ENCODE results near the gene FAM120A. TPM values are rescaled to one million over a fixed set of nuclear protein-coding genes. Genes with fewer than 3 reads are reported as not detected.
A peak's percentile ranks its signal among the peaks of the same experiment; 100 is the strongest.

Gene FAM120A
- total RNA-seq, 4 donors from 2014 or later: 72.3 to 106 (median 76.1) TPM

- peaks cover 0 to 93% (median 36%) of the 10 kb centered on the region in 4 donors for H3K4me1 ChIP-seq
- H3K9me3 ChIP-seq: no peaks in the 10 kb centered on the region
- no peak for DNase-seq (ENCODE audit: low spot score in 2 of 2)
- H3K36me3 ChIP-seq: no peaks in the 10 kb centered on the region
- H3K27ac ChIP-seq: peak overlapping the region in 1 of 4 donors; percentile 28
- H3K4me3 ChIP-seq: no peak overlapping the region
- H3K27me3 ChIP-seq: no peaks in the 10 kb centered on the region
- WGBS, 2 donors: 89 to 100% methylated on average over 5 to 8 of the region's 8 CpGs
- no peak for TF ChIP-seq CTCF (IDR thresholded peaks at IDR 0.05)
- TF ChIP-seq EP300 (IDR thresholded peaks at IDR 0.05): no peak
- TF ChIP-seq POLR2A (IDR thresholded peaks at IDR 0.05): no peak
These were observed 140.6 kb downstream of the FAM120A start for GRCh38 chr9:93592008-93592642.

- Histone ChIP-seq H3K4me1 (peaks cover 0 to 93% (median 34%) of the 10 kb centered on the region in 4 donors), H3K27ac (no peak overlapping the region), H3K9me3 (no peaks in the 10 kb centered on the region), H3K36me3 (no peaks in the 10 kb centered on the region), H3K4me3 (no peak overlapping the region), H3K27me3 (no peaks in the 10 kb centered on the region)
- TF ChIP-seq EP300 (IDR thresholded peaks at IDR 0.05): no peak
- TF ChIP-seq CTCF (IDR thresholded peaks at IDR 0.05): no peak
- TF ChIP-seq POLR2A (IDR thresholded peaks at IDR 0.05): no peak
- WGBS, 2 donors: 68 to 100% methylated on average over 1 to 2 of the region's 2 CpGs
- DNase-seq (ENCODE audit: low spot score in 2 of 2): no peak
These were observed 141.1 kb downstream of the FAM120A start for GRCh38 chr9:93592643-93593021.

GRCh38 chr9:93593144-93593658 lies 141.7 kb downstream of the FAM120A start:
- 58 to 64% methylated on average over 2 of the region's 2 CpGs for WGBS, 2 donors
- Histone ChIP-seq H3K4me1 (peaks cover 0 to 93% (median 34%) of the 10 kb centered on the region in 4 donors), H3K27ac (no peak overlapping the region), H3K27me3 (no peaks in the 10 kb centered on the region), H3K9me3 (no peaks in the 10 kb centered on the region), H3K4me3 (no peak overlapping the region), H3K36me3 (no peaks in the 10 kb centered on the region)
- DNase-seq (ENCODE audit: low spot score in 2 of 2): no peak
- TF ChIP-seq CTCF (IDR thresholded peaks at IDR 0.05) (no peak), POLR2A (IDR thresholded peaks at IDR 0.05) (no peak), EP300 (IDR thresholded peaks at IDR 0.05) (no peak)

GRCh38 chr9:93594041-93594756 lies 142.7 kb downstream of the FAM120A start:
- no peaks in the 10 kb centered on the region for H3K27me3 ChIP-seq
- 47 to 49% methylated on average over 7 to 9 of the region's 9 CpGs for WGBS, 2 donors
- no peak overlapping the region for H3K4me3 ChIP-seq
- DNase-seq (ENCODE audit: low spot score in 2 of 2): no peak
- TF ChIP-seq EP300 (IDR thresholded peaks at IDR 0.05) (no peak), CTCF (IDR thresholded peaks at IDR 0.05) (no peak), POLR2A (IDR thresholded peaks at IDR 0.05) (no peak)
- H3K4me1 ChIP-seq: peaks cover 0 to 93% (median 32%) of the 10 kb centered on the region in 4 donors
- no peaks in the 10 kb centered on the region for H3K9me3 ChIP-seq
- no peaks in the 10 kb centered on the region for H3K36me3 ChIP-seq
- no peak overlapping the region for H3K27ac ChIP-seq

GRCh38 chr9:93595461-93595860 lies 144.0 kb downstream of the FAM120A start:
- 85 to 90% methylated on average over 5 of the region's 5 CpGs for WGBS, 2 donors

More at GRCh38 chr9:93595461-93595860, 144.0 kb downstream of the FAM120A start:
- no peak for DNase-seq (ENCODE audit: low spot score in 2 of 2)
- Histone ChIP-seq H3K27me3 (no peaks in the 10 kb centered on the region), H3K4me1 (peaks cover 0 to 91% (median 30%) of the 10 kb centered on the region in 4 donors), H3K36me3 (no peaks in the 10 kb centered on the region), H3K4me3 (no peak overlapping the region), H3K27ac (no peak overlapping the region), H3K9me3 (no peaks in the 10 kb centered on the region)
- TF ChIP-seq POLR2A (IDR thresholded peaks at IDR 0.05) (no peak), EP300 (IDR thresholded peaks at IDR 0.05) (no peak), CTCF (IDR thresholded peaks at IDR 0.05) (no peak)
